Measurements from ENCODE around the gene TTC9B. TPM values are rescaled to one million over a fixed set of nuclear protein-coding genes. Genes with fewer than 3 reads are reported as not detected.

Gene TTC9B
- total and polyA plus RNA-seq, 2 of the 8 experiments (the other 6 are each of a cell fraction or from before 2014, with no cell fraction given): 0.26 TPM; not detected in 1

DNA sequence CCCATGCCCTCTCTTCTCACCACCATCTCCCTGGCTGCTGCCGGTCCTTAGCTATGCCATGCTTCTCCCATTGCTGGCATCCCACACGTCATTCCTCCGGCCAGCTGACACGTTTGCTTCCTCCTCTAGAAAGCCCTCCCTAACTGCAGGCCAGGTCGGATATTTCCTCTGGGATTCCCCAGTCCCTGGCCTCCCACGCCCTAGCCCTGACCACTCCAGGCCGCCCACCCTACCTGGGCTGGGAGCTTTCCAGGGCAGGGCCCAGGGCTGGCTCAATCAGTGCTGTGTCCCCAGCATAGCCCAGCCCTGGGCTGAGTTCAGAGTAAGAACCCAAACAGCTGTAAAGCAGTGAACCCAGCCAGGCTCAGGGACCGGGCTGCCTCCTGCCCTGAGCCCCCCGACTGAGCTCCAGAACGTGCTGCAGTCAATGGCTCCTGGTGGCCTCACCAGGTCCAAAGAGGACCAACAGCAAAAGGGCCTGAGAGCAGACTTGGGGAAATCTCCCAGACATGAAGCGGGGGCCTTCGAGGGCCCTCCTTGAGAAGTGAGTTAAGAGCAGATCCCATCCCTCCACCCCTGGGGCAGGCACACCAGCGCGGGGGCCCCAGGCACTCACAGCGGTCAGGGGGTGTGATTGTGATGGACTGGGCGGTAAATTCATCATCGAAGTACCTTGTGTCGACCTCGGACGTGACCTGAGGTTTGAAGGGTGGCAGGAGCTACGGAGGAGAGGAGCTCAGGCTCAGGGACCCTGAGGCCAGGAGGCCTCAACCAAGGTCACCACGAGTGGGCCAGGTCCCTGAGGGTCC, 16.4 kb upstream of the TTC9B start (continued):
- no peak for TF ChIP-seq POLR2AphosphoS5 (IDR thresholded peaks at IDR 0.05; ENCODE audit: low read depth, low read length)
- no peak for TF ChIP-seq KDM4A (IDR thresholded peaks at IDR 0.05; ENCODE audit: low read depth, low read length, severe bottlenecking)
- no peak for TF ChIP-seq BRCA1 (IDR thresholded peaks at IDR 0.05; ENCODE audit: low read depth, low read length)
- TF ChIP-seq RBBP5 (IDR thresholded peaks at IDR 0.05; ENCODE audit: borderline replicate concordance, low read depth, low read length): no peak

All from H1 (cell line).